PC-3 (cell line): ENCODE results near the gene LNP1.

Source experiments
- EZH2 ChIP-seq: fragments of 300-600 bp; sonication (generic); IDR thresholded peaks from one replicate; pipeline ENCODE4 v1.6.1; 2017; ENCODE audit warnings: antibody characterized with exemption, mild to moderate bottlenecking, low read length; ENCODE audit not compliant: unreplicated experiment
- TF ChIP-seq, protein P1 (sequence below): fragments of 300-600 bp; sonication (generic); conservative IDR thresholded peaks from 2 replicates; pipeline ENCODE4 v1.5.1; 2017; ENCODE audit warnings: antibody characterized with exemption, low read depth, mild to moderate bottlenecking, low read length

DNA sequence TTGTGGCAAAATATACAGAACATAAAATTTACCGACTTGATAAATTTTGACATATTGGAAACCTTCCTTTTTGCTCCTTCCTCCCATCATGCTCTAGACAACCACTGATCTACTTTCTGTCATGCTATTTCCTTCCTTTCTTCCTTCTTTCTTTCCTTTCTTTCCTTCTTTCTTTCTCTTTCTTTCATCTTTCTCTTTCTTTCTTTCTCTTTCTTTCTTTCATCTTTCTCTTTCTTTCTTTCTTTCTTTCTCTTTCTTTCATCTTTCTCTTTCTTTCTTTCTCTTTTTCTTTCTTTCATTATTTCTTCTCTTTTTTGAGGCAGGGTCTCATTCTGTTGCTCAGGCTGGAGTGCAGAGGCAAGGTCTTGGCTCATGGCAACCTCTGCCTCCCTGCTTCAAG is 82.2 kb downstream of the LNP1 start:
- TF ChIP-seq, protein P1, sequence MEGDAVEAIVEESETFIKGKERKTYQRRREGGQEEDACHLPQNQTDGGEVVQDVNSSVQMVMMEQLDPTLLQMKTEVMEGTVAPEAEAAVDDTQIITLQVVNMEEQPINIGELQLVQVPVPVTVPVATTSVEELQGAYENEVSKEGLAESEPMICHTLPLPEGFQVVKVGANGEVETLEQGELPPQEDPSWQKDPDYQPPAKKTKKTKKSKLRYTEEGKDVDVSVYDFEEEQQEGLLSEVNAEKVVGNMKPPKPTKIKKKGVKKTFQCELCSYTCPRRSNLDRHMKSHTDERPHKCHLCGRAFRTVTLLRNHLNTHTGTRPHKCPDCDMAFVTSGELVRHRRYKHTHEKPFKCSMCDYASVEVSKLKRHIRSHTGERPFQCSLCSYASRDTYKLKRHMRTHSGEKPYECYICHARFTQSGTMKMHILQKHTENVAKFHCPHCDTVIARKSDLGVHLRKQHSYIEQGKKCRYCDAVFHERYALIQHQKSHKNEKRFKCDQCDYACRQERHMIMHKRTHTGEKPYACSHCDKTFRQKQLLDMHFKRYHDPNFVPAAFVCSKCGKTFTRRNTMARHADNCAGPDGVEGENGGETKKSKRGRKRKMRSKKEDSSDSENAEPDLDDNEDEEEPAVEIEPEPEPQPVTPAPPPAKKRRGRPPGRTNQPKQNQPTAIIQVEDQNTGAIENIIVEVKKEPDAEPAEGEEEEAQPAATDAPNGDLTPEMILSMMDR, result no peak
- TF ChIP-seq EZH2, result no peak
